OCI-LY3 (cell line): ENCODE data around the gene FRMPD1.

Source experiments
- CTCF ChIP-seq: fragments of 200-600, 300-600 bp; sonication (generic); IDR thresholded peaks from 2 replicates; pipeline ENCODE4 v1.5.1; 2014; ENCODE audit warnings: antibody characterized with exemption, low read length, low read depth
- EZH2phosphoT487 ChIP-seq: fragments of 200-600 bp; shearing (Covaris generic); IDR thresholded peaks from 2 replicates; pipeline ENCODE4 v1.6.1; 2018; ENCODE audit warnings: antibody characterized with exemption, mixed run types, low read depth

- no peak for TF ChIP-seq CTCF
- no peak for TF ChIP-seq EZH2phosphoT487
Observed at GRCh38 chr9:37732952-37733351, 82.2 kb downstream of the FRMPD1 start.
